Bronchial epithelial cell (primary cell): ENCODE measurements around the gene RPTN. TPM values are rescaled to one million over a fixed set of nuclear protein-coding genes. Genes with fewer than 3 reads are reported as not detected.

Experiments
- DNase-seq: peaks from one replicate; pipeline ENCODE4 v3.0.0-alpha.2; 2010; ENCODE audit warnings: low read depth
- FAIRE-seq: peaks from 2 replicates; lab custom pipeline; 2011; peaks lifted over from hg19 to GRCh38; lab: Jason Lieb, UNC
- H3K27me3 ChIP-seq: 2 replicates; pipeline ENCODE4 v1.5.1; 2011; ENCODE audit warnings: low read length; ENCODE audit not compliant: control insufficient read depth, insufficient read depth
- H3K36me3 ChIP-seq: 2 replicates; pipeline ENCODE4 v1.5.1; 2011; ENCODE audit warnings: low read length; ENCODE audit not compliant: control insufficient read depth, insufficient read depth
- H3K4me3 ChIP-seq: 2 replicates; pipeline ENCODE4 v1.5.1; 2011; ENCODE audit warnings: mild to moderate bottlenecking, low read depth, low read length, control low read depth
- total RNA-seq: library from RNA; depleted of rRNA; stranded (reverse); fragments of >200 nt; gene quantifications from 2 replicates; pipeline ENCODE4 v1.2.1, GENCODE V29; 2014
- TF ChIP-seq, protein P1 (sequence below): IDR thresholded peaks from 2 replicates; pipeline ENCODE4 v1.5.1; 2011; ENCODE audit warnings: mild to moderate bottlenecking, moderate library complexity, low read length, control low read depth, inconsistent platforms; ENCODE audit not compliant: insufficient read depth, severe bottlenecking

RPTN gene
- total RNA-seq, 1 donor from 2014 or later: 0.53 TPM

DNA sequence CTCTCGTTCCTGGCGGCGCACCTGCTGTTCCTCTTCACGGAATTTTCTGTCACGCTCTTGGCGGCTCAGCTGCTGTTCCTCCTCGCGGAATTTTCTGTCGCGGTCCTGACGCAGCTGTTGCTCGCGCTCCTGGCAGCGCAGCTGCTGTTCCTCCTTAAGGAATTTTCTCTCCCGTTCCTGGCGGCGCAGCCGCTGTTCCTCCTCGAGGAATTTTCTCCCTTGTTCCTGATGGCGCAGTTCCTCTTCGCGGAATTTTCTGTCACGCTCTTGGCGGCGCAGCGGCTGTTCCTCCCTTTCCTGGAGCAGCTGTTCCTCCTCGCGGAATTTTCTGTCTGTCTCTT is 50.2 kb downstream of the RPTN start:
- Histone ChIP-seq H3K4me3 (peak overlapping the region; percentile 28), H3K27me3 (peaks cover 53% of the 10 kb centered on the region), H3K36me3 (no peaks in the 10 kb centered on the region)
- DNase-seq (no peak), FAIRE-seq (no peak)
- TF ChIP-seq, protein P1, sequence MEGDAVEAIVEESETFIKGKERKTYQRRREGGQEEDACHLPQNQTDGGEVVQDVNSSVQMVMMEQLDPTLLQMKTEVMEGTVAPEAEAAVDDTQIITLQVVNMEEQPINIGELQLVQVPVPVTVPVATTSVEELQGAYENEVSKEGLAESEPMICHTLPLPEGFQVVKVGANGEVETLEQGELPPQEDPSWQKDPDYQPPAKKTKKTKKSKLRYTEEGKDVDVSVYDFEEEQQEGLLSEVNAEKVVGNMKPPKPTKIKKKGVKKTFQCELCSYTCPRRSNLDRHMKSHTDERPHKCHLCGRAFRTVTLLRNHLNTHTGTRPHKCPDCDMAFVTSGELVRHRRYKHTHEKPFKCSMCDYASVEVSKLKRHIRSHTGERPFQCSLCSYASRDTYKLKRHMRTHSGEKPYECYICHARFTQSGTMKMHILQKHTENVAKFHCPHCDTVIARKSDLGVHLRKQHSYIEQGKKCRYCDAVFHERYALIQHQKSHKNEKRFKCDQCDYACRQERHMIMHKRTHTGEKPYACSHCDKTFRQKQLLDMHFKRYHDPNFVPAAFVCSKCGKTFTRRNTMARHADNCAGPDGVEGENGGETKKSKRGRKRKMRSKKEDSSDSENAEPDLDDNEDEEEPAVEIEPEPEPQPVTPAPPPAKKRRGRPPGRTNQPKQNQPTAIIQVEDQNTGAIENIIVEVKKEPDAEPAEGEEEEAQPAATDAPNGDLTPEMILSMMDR: no peak

DNA sequence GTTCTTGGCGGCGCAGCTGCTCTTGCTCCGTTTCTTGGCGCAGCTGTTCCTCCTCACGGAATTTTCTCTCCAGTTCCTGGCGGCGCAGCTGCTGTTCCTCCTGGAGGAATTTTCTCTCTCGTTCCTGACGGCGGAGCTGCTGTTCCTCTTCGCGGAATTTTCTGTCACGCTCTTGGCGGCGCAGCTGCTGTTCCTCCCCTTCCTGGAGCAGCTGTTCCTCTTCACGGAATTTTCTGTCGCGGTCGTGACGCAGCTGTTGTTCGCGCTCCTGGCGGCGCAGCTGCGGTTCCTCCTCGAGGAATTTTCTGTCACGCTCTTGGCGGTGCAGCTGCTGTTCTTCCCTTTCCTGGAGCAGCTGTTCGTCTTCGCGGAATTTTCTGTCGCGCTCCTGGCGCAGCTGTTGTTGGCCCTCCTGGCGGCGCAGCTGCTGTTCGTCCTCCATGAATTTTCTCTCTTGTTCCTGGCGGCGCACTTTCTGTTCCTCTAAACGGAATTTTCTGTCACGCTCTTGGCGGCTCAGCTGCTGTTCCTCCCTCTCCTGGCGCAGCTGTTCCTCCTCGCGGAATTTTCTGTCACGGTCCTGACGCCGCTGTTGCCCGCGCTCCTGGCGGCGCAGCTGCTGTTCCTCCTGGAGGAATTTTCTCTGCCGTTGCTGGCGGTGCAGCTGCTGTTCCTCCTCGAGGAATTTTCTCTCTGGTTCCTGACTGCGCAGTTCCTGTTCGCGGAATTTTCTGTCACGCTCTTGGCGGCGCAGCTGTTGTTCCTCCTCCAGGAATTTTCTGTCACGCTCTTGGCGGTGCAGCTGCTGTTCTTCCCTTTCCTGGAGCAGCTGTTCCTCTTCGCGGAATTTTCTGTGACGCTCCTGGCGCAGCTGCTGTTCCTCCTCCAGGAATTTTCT is 50.8 kb downstream of the RPTN start:
- peaks cover 49% of the 10 kb centered on the region for H3K27me3 ChIP-seq
- DNase-seq (peak; percentile 38), FAIRE-seq (no peak)
- TF ChIP-seq, protein P1: no peak
- H3K36me3 ChIP-seq: no peaks in the 10 kb centered on the region
- H3K4me3 ChIP-seq: peak overlapping the region; percentile 28

DNA sequence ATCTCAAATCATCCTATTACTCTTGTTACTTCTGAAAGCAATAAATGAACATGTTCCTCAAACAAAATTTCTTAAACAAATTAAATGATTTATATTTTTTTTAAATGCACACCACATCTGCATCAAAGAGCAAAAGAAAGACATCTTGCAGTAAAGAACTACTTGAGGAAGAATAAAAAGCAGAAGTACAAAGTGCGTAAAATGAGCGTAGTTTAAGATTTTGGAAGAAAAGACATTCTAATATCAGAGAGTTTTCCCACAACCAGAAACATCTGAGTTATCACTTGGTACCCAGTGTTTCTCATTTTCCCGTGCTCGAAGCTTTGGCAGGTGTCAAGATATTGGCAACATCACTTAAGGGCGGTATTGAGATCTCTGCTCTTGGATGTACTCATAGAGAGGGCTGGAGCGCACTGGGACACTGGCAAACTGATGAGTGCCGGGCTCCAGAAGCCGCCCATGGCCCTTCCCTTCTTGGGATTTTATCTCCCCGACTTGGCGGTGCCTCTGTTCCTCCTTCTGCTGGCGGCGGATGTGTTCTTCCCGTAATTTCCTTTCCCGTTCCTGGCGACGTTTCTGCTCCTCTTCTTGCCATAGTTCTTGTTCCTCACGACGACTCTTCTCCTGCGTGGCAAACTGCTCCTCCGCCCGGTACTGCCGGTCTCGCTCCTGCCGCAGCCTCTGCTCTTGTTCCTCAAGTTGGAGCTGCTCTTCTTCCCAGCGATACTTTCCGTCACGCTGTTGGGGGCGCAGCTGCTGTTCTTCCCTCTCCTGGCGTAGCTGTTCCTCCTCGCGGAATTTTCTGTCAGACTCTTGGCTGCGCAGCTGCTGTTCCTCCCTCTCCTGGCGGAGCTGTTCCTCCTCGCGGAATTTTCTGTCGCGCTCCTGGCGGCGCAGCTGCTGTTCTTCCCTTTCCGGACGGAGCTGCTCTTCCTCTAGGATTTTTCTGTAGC is 51.7 kb downstream of the RPTN start:
- FAIRE-seq: no peak
- no peak for DNase-seq
- Histone ChIP-seq H3K36me3 (no peaks in the 10 kb centered on the region), H3K4me3 (peak overlapping the region; percentile 28), H3K27me3 (peaks cover 40% of the 10 kb centered on the region)
- TF ChIP-seq, protein P1: no peak

GRCh38 chr1:152104854-152105253 is 54.2 kb downstream of the RPTN start:
- TF ChIP-seq, protein P1: no peak
- H3K36me3 ChIP-seq: no peaks in the 10 kb centered on the region
- H3K27me3 ChIP-seq: peaks cover 33% of the 10 kb centered on the region

More at GRCh38 chr1:152104854-152105253, 54.2 kb downstream of the RPTN start:
- DNase-seq (no peak), FAIRE-seq (no peak)
- no peak overlapping the region for H3K4me3 ChIP-seq

Other genes with a start within 250 kb of the RPTN start
- 6.7 and 9.7 TPM in 2 replicates for gene THEM4, start 249.7 kb downstream of the RPTN start, total RNA-seq
- 120 and 212 TPM in 2 replicates for gene S100A10, start 165.4 kb downstream of the RPTN start, total RNA-seq
- gene S100A11, start 122.2 kb downstream of the RPTN start, total RNA-seq: 58.7 and 151 TPM in 2 replicates
- not detected in 2 replicates for gene TCHHL1, start 70.2 kb downstream of the RPTN start, total RNA-seq
- gene TCHH, start 43.8 kb downstream of the RPTN start, total RNA-seq: under 0.01 TPM in 2 replicates
- gene HRNR, start 65.0 kb upstream of the RPTN start, total RNA-seq: under 0.01 and 0.26 TPM in 2 replicates
- gene FLG, start 166.0 kb upstream of the RPTN start, total RNA-seq: 0.26 and 4.0 TPM in 2 replicates
- under 0.01 TPM in 2 replicates for gene FLG2, start 200.8 kb upstream of the RPTN start, total RNA-seq